ENCODE results near the gene CDH18.

DNA sequence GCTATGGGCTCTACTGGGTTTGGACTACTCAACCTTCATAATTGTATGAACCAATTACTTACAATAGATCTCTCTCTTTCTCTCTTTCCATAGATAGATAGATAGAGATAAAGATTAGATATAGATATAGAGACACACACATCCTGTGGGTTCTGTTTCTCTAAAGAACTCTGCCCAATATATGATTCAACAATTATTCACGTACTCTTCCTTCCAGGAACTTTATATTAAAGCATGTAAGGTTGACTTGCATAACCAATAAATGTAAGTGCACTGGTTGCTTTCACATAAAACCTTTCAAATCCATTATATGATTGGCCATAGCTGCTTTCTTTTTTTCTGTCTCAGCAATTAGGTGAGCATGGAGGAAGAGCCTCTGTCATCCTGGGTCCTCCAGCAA lies 46.7 kb upstream of the CDH18 start:
- TF ChIP-seq, protein P1, sequence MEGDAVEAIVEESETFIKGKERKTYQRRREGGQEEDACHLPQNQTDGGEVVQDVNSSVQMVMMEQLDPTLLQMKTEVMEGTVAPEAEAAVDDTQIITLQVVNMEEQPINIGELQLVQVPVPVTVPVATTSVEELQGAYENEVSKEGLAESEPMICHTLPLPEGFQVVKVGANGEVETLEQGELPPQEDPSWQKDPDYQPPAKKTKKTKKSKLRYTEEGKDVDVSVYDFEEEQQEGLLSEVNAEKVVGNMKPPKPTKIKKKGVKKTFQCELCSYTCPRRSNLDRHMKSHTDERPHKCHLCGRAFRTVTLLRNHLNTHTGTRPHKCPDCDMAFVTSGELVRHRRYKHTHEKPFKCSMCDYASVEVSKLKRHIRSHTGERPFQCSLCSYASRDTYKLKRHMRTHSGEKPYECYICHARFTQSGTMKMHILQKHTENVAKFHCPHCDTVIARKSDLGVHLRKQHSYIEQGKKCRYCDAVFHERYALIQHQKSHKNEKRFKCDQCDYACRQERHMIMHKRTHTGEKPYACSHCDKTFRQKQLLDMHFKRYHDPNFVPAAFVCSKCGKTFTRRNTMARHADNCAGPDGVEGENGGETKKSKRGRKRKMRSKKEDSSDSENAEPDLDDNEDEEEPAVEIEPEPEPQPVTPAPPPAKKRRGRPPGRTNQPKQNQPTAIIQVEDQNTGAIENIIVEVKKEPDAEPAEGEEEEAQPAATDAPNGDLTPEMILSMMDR (conservative IDR thresholded peaks at IDR 0.05; ENCODE audit: low read length), result no peak
- TF ChIP-seq EZH2phosphoT487 (IDR thresholded peaks at IDR 0.05; ENCODE audit: borderline replicate concordance), result no peak
